Activated CD8-positive, alpha-beta memory T cell treated with anti-CD3 and anti-CD28 coated beads for 1 hour (primary cell): Measurements from ENCODE around the gene LDLR.
"Not testable (repeated sequence)": the region's sequence is repeated elsewhere in the genome, so short reads cannot be mapped to it uniquely, and the experiment has no call there.

Experiments used
- DNase-seq, 2 donors: peaks; one replicate each; pipeline ENCODE4 v3.0.0-alpha.2; 2020; ENCODE audit warnings: low read depth in 1 of 2; ENCODE audit errors: extremely low read depth in 1 of 2

The LDLR gene

GRCh38 chr19:11169896-11170678 lies 80.8 kb downstream of the LDLR start:
- no peak for DNase-seq

- DNase-seq = no peak
These were observed 81.9 kb downstream of the LDLR start for GRCh38 chr19:11171144-11171543.

- no peak for DNase-seq
These were observed 83.3 kb downstream of the LDLR start for GRCh38 chr19:11172576-11172975.

GRCh38 chr19:11173516-11174155 lies 84.4 kb downstream of the LDLR start:
- DNase-seq = no peak

GRCh38 chr19:11174336-11174735 lies 85.1 kb downstream of the LDLR start:
- no peak for DNase-seq

GRCh38 chr19:11175920-11176319 lies 86.7 kb downstream of the LDLR start:
- DNase-seq = no peak

GRCh38 chr19:11176466-11177193 lies 87.4 kb downstream of the LDLR start:
- no peak for DNase-seq

- DNase-seq = no peak
These were observed 88.3 kb downstream of the LDLR start for GRCh38 chr19:11177592-11177991.

GRCh38 chr19:11179145-11179465 lies 89.8 kb downstream of the LDLR start:
- DNase-seq = not testable (repeated sequence)

- no peak for DNase-seq
These were observed 90.5 kb downstream of the LDLR start for GRCh38 chr19:11179716-11180297.

- no peak for DNase-seq
These were observed 91.1 kb downstream of the LDLR start for GRCh38 chr19:11180346-11180745.

- DNase-seq = not testable (repeated sequence)
These were observed 91.7 kb downstream of the LDLR start for GRCh38 chr19:11180975-11181374.

- no peak for DNase-seq
These were observed 92.2 kb downstream of the LDLR start for GRCh38 chr19:11181488-11181887.
